Activated naive CD4-positive, alpha-beta T cell treated with anti-CD3 and anti-CD28 coated beads, Interleukin-2, amount 50 U/mL, for 24 hours (primary cell): ENCODE measurements around the gene CYP11A1.

Experiments used
- H3K27ac Mint-ChIP-seq: one replicate; pipeline ENCODE4 v1.8.0; 2021; ENCODE audit warnings: mild to moderate bottlenecking, mixed read lengths
- H3K27me3 Mint-ChIP-seq: one replicate; pipeline ENCODE4 v1.8.0; 2021; ENCODE audit warnings: mixed read lengths
- H3K36me3 Mint-ChIP-seq: one replicate; pipeline ENCODE4 v1.8.0; 2021; ENCODE audit warnings: mixed read lengths
- H3K4me1 Mint-ChIP-seq: one replicate; pipeline ENCODE4 v1.8.0; 2021; ENCODE audit warnings: mixed read lengths
- H3K4me3 Mint-ChIP-seq: one replicate; pipeline ENCODE4 v1.8.0; 2021; ENCODE audit warnings: mild to moderate bottlenecking, mixed read lengths
- H3K9me3 Mint-ChIP-seq: one replicate; pipeline ENCODE4 v1.8.0; 2021; ENCODE audit warnings: mixed read lengths

The CYP11A1 gene

DNA sequence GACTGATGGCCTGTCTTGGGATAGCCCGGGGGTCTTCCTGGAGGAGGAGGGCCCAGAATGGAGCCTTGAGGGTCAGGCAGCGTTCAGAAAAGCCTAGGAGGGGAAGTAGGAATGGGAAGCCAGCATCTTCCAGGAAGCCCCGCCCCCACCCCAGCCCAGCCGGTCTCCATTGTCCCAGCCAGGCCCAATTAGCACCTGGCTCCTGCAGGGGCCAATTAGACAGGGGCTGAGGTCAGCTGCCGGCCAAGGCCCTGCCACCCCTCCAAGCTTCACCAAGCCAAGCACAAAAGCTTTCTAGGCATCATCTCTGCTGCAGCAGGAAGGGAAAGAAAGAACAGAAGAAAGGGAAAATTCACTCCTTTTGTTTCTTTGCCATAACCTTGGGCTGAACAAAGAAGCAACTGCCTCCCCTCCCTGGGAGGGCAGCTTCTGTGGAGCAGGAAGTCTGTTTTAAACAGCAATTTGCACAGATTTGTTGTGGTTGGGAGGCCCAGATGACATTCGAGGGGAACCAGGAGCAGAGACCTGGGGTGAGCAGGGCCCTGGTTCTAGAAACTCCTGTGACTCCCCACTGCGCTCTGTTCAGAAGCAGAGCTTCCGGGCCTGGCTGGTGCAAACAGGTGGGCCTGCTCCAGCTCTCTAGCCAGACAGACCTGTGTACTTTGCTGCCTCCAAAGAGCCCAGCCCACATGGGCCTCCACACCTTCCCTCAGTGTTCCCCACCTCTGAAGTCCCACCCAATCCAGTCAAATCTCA is 47.7 kb downstream of the CYP11A1 start:
- no peak overlapping the region for H3K4me3 Mint-ChIP-seq
- H3K27ac Mint-ChIP-seq, result peak overlapping the region; percentile 55
- no peaks in the 10 kb centered on the region for H3K9me3 Mint-ChIP-seq
- peaks cover 26% of the 10 kb centered on the region for H3K4me1 Mint-ChIP-seq
- H3K36me3 Mint-ChIP-seq, result no peaks in the 10 kb centered on the region
- no peaks in the 10 kb centered on the region for H3K27me3 Mint-ChIP-seq

GRCh38 chr15:74319138-74319460 is 48.3 kb downstream of the CYP11A1 start:
- Mint-ChIP-seq H3K4me3 (no peak overlapping the region), H3K27ac (no peak overlapping the region), H3K4me1 (peaks cover 33% of the 10 kb centered on the region), H3K27me3 (no peaks in the 10 kb centered on the region), H3K9me3 (no peaks in the 10 kb centered on the region), H3K36me3 (no peaks in the 10 kb centered on the region)

- Mint-ChIP-seq H3K27ac (no peak overlapping the region), H3K4me1 (peaks cover 37% of the 10 kb centered on the region), H3K4me3 (no peak overlapping the region), H3K36me3 (no peaks in the 10 kb centered on the region), H3K9me3 (no peaks in the 10 kb centered on the region), H3K27me3 (no peaks in the 10 kb centered on the region)
Measured at GRCh38 chr15:74318376-74319137, 48.9 kb downstream of the CYP11A1 start.

DNA sequence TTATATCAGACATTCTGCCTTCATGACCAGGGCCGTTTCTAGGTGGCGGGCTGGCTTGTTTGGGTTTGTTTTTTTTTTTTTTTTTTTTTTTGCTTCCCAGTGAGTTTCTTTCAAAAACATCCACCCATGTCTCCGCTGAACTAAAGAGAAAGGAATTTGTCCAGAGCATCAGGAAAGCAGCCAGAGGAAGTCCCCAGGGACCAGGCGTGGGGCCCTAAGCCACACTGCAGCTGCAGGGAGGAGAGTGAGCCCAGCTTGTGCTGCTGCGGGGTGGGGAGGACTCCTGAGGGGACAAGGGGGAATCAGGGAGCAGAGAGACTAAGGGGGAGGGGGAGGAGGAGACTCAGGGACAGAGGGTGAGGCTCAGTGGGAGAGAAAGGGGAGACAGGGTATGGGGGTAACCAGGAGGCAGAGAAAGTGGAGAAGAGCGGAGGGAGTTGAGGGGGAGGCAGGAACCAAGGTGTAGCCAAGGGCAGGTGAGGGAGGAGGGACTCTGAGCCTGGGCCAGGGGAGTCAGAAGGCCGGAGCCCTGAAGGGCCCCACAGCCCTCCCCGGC is 49.5 kb downstream of the CYP11A1 start:
- H3K27me3 Mint-ChIP-seq, result no peaks in the 10 kb centered on the region
- H3K36me3 Mint-ChIP-seq, result no peaks in the 10 kb centered on the region

DNA sequence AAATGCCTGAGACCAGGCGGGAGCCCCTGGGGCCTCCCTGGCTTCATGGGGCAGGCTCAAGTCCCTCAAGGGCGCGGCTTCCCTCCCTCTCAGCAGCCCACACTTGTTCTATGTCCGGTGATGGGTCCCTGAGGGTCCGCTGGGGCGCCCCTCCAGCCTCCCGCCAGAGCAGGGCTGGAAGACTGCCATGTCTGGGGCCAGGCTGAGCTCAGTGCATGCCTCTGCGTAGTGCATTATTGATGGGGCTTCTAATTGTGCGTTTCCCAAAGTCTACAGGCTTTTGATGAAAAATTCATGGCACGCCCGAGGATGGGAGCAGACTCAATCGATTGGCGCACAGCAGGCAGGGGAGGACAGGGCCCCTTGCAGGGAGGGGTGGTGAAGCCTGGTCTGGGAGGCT is 51.3 kb downstream of the CYP11A1 start:
- Mint-ChIP-seq H3K27ac (no peak overlapping the region), H3K4me3 (no peak overlapping the region)

More for the DNA sequence above, 49.5 kb downstream of the CYP11A1 start:
- Mint-ChIP-seq H3K27ac (no peak overlapping the region), H3K9me3 (no peaks in the 10 kb centered on the region), H3K4me1 (peaks cover 37% of the 10 kb centered on the region), H3K4me3 (no peak overlapping the region)

DNA sequence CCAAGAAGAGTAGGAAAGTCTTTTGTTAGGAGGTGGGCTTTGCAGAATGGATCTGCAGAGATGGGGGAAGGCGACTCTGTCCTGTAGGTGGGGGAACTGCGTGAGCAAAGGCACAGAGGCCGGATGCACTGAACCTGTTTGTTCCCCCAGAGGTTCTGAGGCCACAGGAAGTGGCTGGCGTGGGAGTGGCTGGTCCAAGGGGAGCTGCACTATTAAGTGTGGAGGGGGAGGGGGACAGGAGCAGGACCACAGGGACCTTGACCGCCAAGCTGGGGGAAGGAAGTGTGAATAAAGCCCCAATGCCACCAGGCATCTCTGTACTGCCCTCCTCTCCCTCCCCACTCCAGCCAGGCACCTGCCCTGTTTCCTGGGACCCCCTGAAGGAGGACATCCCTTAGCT is 51.8 kb downstream of the CYP11A1 start:
- no peak overlapping the region for H3K4me3 Mint-ChIP-seq
- H3K4me1 Mint-ChIP-seq, result peaks cover 37% of the 10 kb centered on the region

More for the DNA sequence above, 51.3 kb downstream of the CYP11A1 start:
- Mint-ChIP-seq H3K36me3 (no peaks in the 10 kb centered on the region), H3K4me1 (peaks cover 37% of the 10 kb centered on the region), H3K27me3 (no peaks in the 10 kb centered on the region), H3K9me3 (no peaks in the 10 kb centered on the region)

GRCh38 chr15:74314795-74315438 is 52.5 kb downstream of the CYP11A1 start:
- Mint-ChIP-seq H3K27ac (peak overlapping the region; percentile 13), H3K9me3 (no peaks in the 10 kb centered on the region), H3K36me3 (no peaks in the 10 kb centered on the region), H3K4me3 (no peak overlapping the region), H3K4me1 (peaks cover 34% of the 10 kb centered on the region), H3K27me3 (no peaks in the 10 kb centered on the region)

More for the DNA sequence above, 51.8 kb downstream of the CYP11A1 start:
- H3K36me3 Mint-ChIP-seq, result no peaks in the 10 kb centered on the region
- H3K27me3 Mint-ChIP-seq, result no peaks in the 10 kb centered on the region
- no peaks in the 10 kb centered on the region for H3K9me3 Mint-ChIP-seq
- peak overlapping the region; percentile 13 for H3K27ac Mint-ChIP-seq

- no peaks in the 10 kb centered on the region for H3K9me3 Mint-ChIP-seq
- H3K36me3 Mint-ChIP-seq, result no peaks in the 10 kb centered on the region
- H3K27me3 Mint-ChIP-seq, result no peaks in the 10 kb centered on the region
- peaks cover 32% of the 10 kb centered on the region for H3K4me1 Mint-ChIP-seq
- H3K27ac Mint-ChIP-seq, result no peak overlapping the region
- no peak overlapping the region for H3K4me3 Mint-ChIP-seq
Measured at GRCh38 chr15:74313889-74314288, 53.6 kb downstream of the CYP11A1 start.

DNA sequence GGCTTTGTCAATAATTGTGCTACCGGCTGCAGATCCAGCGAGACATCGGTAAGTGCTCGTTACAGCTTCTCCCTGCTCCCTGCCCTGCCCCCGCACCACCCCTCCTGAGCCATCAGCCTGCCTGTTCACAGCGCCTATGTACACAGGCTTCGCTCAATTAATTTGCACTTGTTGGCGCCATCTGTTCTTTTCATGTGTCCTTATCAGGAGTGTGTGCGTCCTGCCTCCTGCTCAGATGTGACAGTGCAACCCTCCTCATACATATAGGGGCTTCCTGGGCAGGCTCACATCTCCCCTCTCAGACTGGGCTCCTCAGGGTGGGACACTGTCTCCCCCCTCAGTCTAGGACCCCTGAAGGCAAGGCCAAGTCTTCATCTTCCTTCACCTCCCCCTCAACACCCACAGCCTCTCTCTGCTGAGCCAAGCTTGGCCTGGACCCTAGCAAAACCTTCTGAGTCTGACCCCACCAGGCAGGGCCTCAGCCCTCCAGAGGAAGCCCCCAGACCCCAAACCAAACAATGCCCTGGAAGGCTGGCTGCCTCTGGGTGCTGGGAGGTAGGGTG is 54.9 kb downstream of the CYP11A1 start:
- H3K36me3 Mint-ChIP-seq, result no peaks in the 10 kb centered on the region
- H3K9me3 Mint-ChIP-seq, result no peaks in the 10 kb centered on the region
- peaks cover 32% of the 10 kb centered on the region for H3K4me1 Mint-ChIP-seq
- no peak overlapping the region for H3K4me3 Mint-ChIP-seq
- no peak overlapping the region for H3K27ac Mint-ChIP-seq
- H3K27me3 Mint-ChIP-seq, result no peaks in the 10 kb centered on the region

DNA sequence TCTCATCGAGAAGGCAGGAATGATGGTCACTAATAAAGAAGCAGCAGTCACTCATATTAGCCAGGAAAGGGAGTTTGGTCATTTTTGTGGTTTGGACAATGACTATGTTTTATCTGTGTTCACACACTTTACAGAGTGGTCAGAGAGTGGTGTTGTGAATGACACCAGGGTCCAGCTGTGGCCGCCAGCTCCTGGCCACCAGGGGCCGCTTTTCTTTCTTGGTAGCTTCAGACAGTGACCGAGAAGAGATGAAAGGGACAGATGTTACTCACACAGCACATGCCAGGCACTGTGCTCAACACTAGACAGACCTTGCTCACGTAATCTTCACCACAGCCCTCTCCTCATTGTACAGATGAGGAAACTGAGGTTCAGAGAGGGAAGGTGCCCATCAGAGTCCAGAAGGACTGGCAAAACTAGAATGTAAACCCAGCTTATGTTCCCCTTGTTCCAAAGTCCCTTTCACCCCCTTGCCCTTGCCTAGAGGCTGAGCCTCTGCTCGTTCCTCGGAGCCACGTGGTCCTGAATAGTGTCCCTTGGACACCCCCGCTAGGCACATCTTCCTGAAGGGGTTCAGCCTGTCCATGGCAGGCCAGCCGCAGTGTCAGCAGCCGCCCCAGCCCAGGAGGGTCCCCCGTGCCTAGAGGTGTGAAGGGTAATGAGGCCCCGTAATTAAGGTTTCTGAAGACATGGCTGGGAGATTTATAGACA is 55.6 kb downstream of the CYP11A1 start:
- H3K27me3 Mint-ChIP-seq, result no peaks in the 10 kb centered on the region
- H3K4me1 Mint-ChIP-seq, result peaks cover 28% of the 10 kb centered on the region
- no peaks in the 10 kb centered on the region for H3K9me3 Mint-ChIP-seq
- no peaks in the 10 kb centered on the region for H3K36me3 Mint-ChIP-seq
- no peak overlapping the region for H3K4me3 Mint-ChIP-seq
- H3K27ac Mint-ChIP-seq, result no peak overlapping the region

DNA sequence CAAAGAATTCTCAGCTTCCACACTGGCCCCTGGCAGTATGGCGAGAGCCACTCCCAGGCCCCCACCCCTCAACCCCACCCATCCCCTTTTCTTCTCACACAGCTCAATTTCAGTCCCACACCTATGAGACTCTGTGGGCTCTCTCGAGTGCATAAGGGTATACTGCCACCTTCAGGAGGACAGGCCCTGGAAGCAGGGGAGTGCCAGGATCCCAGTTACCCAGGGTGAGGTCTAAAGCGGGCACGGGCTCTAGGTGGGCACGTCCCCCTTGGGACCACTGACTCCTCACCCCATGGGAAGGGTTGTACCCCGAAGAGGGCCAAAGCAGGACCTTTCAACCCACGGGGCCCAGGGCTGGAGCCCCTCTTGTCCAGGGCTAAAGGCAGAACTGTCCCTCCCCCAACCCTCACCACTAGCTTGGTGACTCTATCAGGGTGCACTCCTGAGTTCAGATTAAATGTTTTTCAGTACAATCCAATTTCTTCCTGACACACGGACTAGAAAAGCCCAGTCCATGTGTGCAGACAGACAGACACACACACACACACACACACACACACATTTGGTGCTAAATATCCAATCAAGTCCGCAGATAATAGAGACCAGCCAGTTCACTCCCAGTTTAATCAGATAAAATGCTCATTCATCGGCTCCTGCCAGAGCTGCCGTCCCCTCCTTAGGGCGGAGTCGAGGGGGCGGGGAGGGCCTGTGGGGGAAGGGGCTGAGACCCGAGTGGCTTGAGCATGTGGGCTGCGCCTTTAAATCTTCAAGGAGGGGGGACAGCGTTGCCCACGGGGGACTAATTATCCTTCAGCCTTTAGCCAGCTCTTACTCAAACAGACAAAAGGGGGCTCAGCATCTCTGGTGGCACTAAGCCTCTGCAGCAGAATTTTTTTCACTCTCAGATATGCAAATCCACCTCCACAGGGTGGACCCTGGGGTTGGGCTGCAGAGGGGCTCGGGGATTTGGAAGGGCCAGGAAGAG is 59.3 kb downstream of the CYP11A1 start:
- Mint-ChIP-seq H3K36me3 (no peaks in the 10 kb centered on the region), H3K27me3 (peaks cover 9% of the 10 kb centered on the region), H3K4me1 (no peaks in the 10 kb centered on the region), H3K9me3 (no peaks in the 10 kb centered on the region), H3K4me3 (no peak overlapping the region), H3K27ac (no peak overlapping the region)

GRCh38 chr15:74306781-74307217 is 60.6 kb downstream of the CYP11A1 start:
- Mint-ChIP-seq H3K27me3 (peaks cover 16% of the 10 kb centered on the region), H3K27ac (no peak overlapping the region)

GRCh38 chr15:74305687-74306086 is 61.8 kb downstream of the CYP11A1 start:
- Mint-ChIP-seq H3K27ac (no peak overlapping the region), H3K27me3 (peaks cover 17% of the 10 kb centered on the region)

More at GRCh38 chr15:74306781-74307217, 60.6 kb downstream of the CYP11A1 start:
- Mint-ChIP-seq H3K4me3 (no peak overlapping the region), H3K4me1 (no peaks in the 10 kb centered on the region), H3K36me3 (no peaks in the 10 kb centered on the region), H3K9me3 (no peaks in the 10 kb centered on the region)

GRCh38 chr15:74304431-74304830 is 63.0 kb downstream of the CYP11A1 start:
- Mint-ChIP-seq H3K27me3 (peaks cover 22% of the 10 kb centered on the region), H3K36me3 (no peaks in the 10 kb centered on the region), H3K27ac (no peak overlapping the region), H3K4me1 (no peaks in the 10 kb centered on the region), H3K4me3 (no peak overlapping the region), H3K9me3 (no peaks in the 10 kb centered on the region)

More at GRCh38 chr15:74305687-74306086, 61.8 kb downstream of the CYP11A1 start:
- H3K4me1 Mint-ChIP-seq, result no peaks in the 10 kb centered on the region
- H3K4me3 Mint-ChIP-seq, result no peak overlapping the region
- H3K9me3 Mint-ChIP-seq, result no peaks in the 10 kb centered on the region
- H3K36me3 Mint-ChIP-seq, result no peaks in the 10 kb centered on the region
